Measurements from ENCODE around the gene CDK6. TPM values are rescaled to one million over a fixed set of nuclear protein-coding genes. Genes with fewer than 3 reads are reported as not detected.
A peak's percentile ranks its signal among the peaks of the same experiment; 100 is the strongest.

CDK6 gene
- polyA plus RNA-seq, 1 donor (not counting 4 experiments of a cell fraction or from before 2014, with no cell fraction given): 53.5 TPM

DNA sequence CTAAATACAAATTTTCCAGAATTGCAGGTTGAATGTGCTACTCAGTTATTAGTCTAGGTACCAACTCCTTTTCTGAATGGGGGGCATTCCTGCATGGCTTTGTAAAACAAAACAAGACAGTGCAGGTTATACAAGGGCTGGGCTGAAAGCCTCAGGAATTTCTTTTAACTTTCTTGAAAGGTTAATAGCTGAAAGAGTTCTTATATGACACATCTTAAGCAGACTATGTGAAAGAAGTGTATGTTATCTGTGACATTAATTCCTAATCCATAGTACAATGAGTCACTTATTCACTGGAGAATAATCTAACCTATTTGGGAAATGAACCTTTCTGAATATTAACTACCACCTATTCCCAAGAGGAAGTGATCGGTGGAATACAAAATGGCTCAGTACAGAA lies 130.5 kb downstream of the CDK6 start:
- Histone ChIP-seq H3K27me3 (ENCODE audit: control insufficient read depth, extremely low read depth, insufficient read depth, low read length) (no peaks in the 10 kb centered on the region), H4K20me1 (ENCODE audit: control insufficient read depth, extremely low read depth, insufficient read depth, low read length) (no peaks in the 10 kb centered on the region), H3K9ac (ENCODE audit: control insufficient read depth, extremely low read depth, insufficient read depth, low read length) (no peak overlapping the region), H3K79me2 (ENCODE audit: control insufficient read depth, insufficient read depth, low read length) (peaks cover 56% of the 10 kb centered on the region), H3K9me3 (ENCODE audit: control insufficient read depth, low read depth, low read length) (no peaks in the 10 kb centered on the region), H3K4me1 (ENCODE audit: control insufficient read depth, extremely low read depth, insufficient read depth, low read length) (no peaks in the 10 kb centered on the region), H3K4me3 (ENCODE audit: control insufficient read depth in 2 of 3, extremely low read depth in 1 of 3, insufficient read depth in 2 of 3, low read depth in 1 of 3, low read length in 3 of 3) (no peak overlapping the region), H3K36me3 (ENCODE audit: control insufficient read depth in 2 of 2, extremely low read depth in 1 of 2, insufficient read depth in 2 of 2, low read length in 2 of 2) (peaks cover 3 to 4% of the 10 kb centered on the region in 2 experiments), H2AFZ (ENCODE audit: control insufficient read depth, low read length) (no peak overlapping the region), H3K4me2 (ENCODE audit: control insufficient read depth, extremely low read depth, insufficient read depth, low read depth, low read length) (peak overlapping the region; percentile 6), H3K27ac (ENCODE audit: control insufficient read depth, insufficient read depth, low read length) (peak overlapping the region; percentile 6), H3K9me1 (ENCODE audit: control insufficient read depth, extremely low read depth, insufficient read depth, low read length) (no peaks in the 10 kb centered on the region)
- DNase-seq (ENCODE audit: low read depth, low spot score): peak; percentile 28
- dilution Hi-C loops (cut with MboI; ENCODE audit: extremely low pct_ligation_motif_present, low sequenced_read_pairs): no loop called here
- no peak for TF ChIP-seq EZH2 (IDR thresholded peaks at IDR 0.05; ENCODE audit: low read length)
- TF ChIP-seq, protein P1, sequence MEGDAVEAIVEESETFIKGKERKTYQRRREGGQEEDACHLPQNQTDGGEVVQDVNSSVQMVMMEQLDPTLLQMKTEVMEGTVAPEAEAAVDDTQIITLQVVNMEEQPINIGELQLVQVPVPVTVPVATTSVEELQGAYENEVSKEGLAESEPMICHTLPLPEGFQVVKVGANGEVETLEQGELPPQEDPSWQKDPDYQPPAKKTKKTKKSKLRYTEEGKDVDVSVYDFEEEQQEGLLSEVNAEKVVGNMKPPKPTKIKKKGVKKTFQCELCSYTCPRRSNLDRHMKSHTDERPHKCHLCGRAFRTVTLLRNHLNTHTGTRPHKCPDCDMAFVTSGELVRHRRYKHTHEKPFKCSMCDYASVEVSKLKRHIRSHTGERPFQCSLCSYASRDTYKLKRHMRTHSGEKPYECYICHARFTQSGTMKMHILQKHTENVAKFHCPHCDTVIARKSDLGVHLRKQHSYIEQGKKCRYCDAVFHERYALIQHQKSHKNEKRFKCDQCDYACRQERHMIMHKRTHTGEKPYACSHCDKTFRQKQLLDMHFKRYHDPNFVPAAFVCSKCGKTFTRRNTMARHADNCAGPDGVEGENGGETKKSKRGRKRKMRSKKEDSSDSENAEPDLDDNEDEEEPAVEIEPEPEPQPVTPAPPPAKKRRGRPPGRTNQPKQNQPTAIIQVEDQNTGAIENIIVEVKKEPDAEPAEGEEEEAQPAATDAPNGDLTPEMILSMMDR (optimal IDR thresholded peaks at IDR 0.05 in 1 of 3, IDR thresholded peaks at IDR 0.05 in 1 of 3, conservative IDR thresholded peaks at IDR 0.05 in 1 of 3; ENCODE audit: extremely low read depth in 1 of 3, insufficient read depth in 2 of 3, low read length in 3 of 3): no peak
- FAIRE-seq: no peak

GRCh38 chr7:92704858-92705257 lies 131.5 kb downstream of the CDK6 start:
- Histone ChIP-seq H3K4me1 (ENCODE audit: control insufficient read depth, extremely low read depth, insufficient read depth, low read length) (no peaks in the 10 kb centered on the region), H3K36me3 (ENCODE audit: control insufficient read depth in 2 of 2, extremely low read depth in 1 of 2, insufficient read depth in 2 of 2, low read length in 2 of 2) (peaks cover 0 to 1% of the 10 kb centered on the region in 2 experiments), H3K9ac (ENCODE audit: control insufficient read depth, extremely low read depth, insufficient read depth, low read length) (no peak overlapping the region), H4K20me1 (ENCODE audit: control insufficient read depth, extremely low read depth, insufficient read depth, low read length) (no peaks in the 10 kb centered on the region), H3K79me2 (ENCODE audit: control insufficient read depth, insufficient read depth, low read length) (peaks cover 55% of the 10 kb centered on the region), H3K9me3 (ENCODE audit: control insufficient read depth, low read depth, low read length) (no peaks in the 10 kb centered on the region), H3K27ac (ENCODE audit: control insufficient read depth, insufficient read depth, low read length) (no peak overlapping the region), H3K27me3 (ENCODE audit: control insufficient read depth, extremely low read depth, insufficient read depth, low read length) (no peaks in the 10 kb centered on the region), H3K4me3 (ENCODE audit: control insufficient read depth in 2 of 3, extremely low read depth in 1 of 3, insufficient read depth in 2 of 3, low read depth in 1 of 3, low read length in 3 of 3) (no peak overlapping the region), H3K9me1 (ENCODE audit: control insufficient read depth, extremely low read depth, insufficient read depth, low read length) (no peaks in the 10 kb centered on the region), H3K4me2 (ENCODE audit: control insufficient read depth, extremely low read depth, insufficient read depth, low read depth, low read length) (no peak overlapping the region), H2AFZ (ENCODE audit: control insufficient read depth, low read length) (no peak overlapping the region)
- dilution Hi-C loops (cut with MboI; ENCODE audit: extremely low pct_ligation_motif_present, low sequenced_read_pairs): no loop called here
- no peak for FAIRE-seq
- DNase-seq (ENCODE audit: low read depth, low spot score): no peak
- TF ChIP-seq EZH2 (IDR thresholded peaks at IDR 0.05; ENCODE audit: low read length): no peak
- TF ChIP-seq, protein P1 (optimal IDR thresholded peaks at IDR 0.05 in 1 of 3, IDR thresholded peaks at IDR 0.05 in 1 of 3, conservative IDR thresholded peaks at IDR 0.05 in 1 of 3; ENCODE audit: extremely low read depth in 1 of 3, insufficient read depth in 2 of 3, low read length in 3 of 3): no peak

Data from keratinocyte (primary cell).